ENCODE data around the gene KLF5.

- TF ChIP-seq POLR2AphosphoS5 (IDR thresholded peaks at IDR 0.05; ENCODE audit: low read depth, low read length) (no peak), POLR2A (IDR thresholded peaks at IDR 0.05; ENCODE audit: low read depth, low read length) (no peak)
Observed at GRCh38 chr13:73011751-73012150, 47.1 kb upstream of the KLF5 start.

Measured in GM12892 (cell line).